Hematopoietic multipotent progenitor cell treated with erythropoietin and hydrocortisone succinate and interleukin-3 and kit ligand, for 15 days (in vitro differentiated cells): ENCODE measurements around the gene ATF7.
"Not testable (repeated sequence)": the region's sequence is repeated elsewhere in the genome, so short reads cannot be mapped to it uniquely, and the experiment has no call there.

Source experiments
- DNase-seq: peaks from one replicate; pipeline ENCODE4 v3.0.0-alpha.2; 2015; ENCODE audit warnings: low spot score

ATF7 gene

DNA sequence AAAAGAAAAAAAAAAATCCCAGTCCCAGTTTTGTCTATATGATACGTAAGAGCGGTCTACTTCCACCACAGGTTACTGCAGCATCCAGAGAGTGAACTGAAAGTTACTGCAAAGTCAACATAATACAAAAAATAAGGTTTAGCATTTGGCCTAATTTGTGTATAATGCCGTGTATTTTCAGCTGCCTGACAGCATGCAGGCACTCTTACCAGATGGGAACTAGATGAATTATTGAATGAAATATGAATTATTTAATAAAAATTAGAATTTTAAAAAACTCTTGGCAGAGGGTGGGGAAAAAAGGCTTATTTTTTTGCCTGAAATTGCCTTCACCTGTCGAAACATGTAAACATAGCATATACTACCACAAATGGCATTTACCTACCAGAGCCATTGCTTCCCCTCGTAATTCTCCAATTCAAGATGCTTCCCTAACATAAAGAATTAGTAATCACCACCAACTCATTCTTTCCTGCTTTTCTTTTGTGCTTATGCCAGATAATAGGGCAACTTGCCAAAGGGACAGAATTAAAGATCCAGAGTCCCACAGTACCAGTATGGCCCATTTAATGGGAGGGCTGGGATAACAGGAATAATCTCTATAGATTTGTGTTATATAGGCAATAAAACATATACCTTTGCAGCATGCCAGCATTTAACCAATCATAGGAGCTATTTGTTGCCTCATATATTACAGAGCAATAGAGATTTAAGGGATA lies 31.1 kb downstream of the ATF7 start:
- no peak for DNase-seq

DNA sequence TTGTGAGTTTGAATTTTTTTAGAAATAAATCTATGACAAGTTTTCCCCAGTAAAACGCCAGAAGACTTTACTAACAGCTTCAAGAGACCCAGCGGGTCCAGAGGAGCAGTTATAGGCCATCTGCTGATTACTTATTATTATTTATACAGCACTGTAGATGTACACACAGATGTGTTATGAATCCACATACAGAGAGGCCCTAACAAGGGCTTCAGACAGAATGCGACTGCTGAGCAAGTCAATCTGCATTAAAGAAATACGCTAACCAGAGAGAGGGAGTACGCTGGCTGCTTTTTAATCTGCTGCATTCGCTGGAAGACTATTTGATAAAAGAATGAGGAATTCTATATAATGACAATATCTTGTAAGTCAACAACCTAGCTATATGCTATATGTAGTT lies 32.5 kb downstream of the ATF7 start:
- DNase-seq, result no peak

- DNase-seq, result no peak
These were observed 33.2 kb downstream of the ATF7 start for GRCh38 chr12:53593031-53593430.

GRCh38 chr12:53592426-53592825 lies 33.8 kb downstream of the ATF7 start:
- DNase-seq, result no peak

GRCh38 chr12:53591301-53592206 lies 34.6 kb downstream of the ATF7 start:
- no peak for DNase-seq

GRCh38 chr12:53590652-53591051 lies 35.5 kb downstream of the ATF7 start:
- DNase-seq, result no peak

- DNase-seq, result no peak
These were observed 36.3 kb downstream of the ATF7 start for GRCh38 chr12:53589915-53590314.

DNA sequence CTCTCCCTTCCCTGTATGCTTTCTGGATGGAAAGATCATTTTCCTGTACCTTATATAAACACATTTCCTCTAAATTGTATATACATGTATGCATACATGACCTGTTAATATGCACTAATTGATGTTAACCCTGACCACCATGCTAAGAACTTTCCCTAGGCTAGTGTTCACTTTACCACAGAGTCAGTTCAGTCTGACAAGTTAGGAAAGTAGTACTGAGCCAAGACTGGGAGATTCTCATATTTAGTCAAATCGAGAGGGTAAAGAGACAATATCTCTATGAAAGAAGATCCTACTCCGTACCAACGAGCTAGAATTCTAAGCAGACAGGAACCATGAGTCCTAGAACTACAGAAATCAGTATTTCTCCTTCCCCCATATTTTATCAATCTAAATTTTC lies 36.8 kb downstream of the ATF7 start:
- DNase-seq, result no peak

- DNase-seq, result no peak
These were observed 38.1 kb downstream of the ATF7 start for GRCh38 chr12:53588123-53588522.

DNA sequence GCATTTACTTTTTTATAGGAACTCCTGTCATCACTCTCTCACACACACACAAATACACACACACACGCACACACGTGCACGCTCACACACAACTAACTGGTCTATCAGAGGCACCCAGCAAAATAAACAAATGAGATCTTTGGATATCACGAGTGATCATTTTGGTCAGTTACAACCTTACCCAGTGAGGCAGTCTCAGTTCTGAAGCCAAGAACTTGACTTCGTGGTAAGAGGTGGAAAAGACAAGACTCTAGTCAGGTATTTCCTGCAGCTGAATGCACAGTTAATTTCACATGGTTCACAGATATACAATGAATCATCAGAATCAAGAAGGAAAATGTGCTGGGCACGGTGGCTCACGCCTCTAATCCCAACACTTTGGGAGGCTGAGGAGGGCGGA lies 39.4 kb downstream of the ATF7 start:
- DNase-seq, result no peak

DNA sequence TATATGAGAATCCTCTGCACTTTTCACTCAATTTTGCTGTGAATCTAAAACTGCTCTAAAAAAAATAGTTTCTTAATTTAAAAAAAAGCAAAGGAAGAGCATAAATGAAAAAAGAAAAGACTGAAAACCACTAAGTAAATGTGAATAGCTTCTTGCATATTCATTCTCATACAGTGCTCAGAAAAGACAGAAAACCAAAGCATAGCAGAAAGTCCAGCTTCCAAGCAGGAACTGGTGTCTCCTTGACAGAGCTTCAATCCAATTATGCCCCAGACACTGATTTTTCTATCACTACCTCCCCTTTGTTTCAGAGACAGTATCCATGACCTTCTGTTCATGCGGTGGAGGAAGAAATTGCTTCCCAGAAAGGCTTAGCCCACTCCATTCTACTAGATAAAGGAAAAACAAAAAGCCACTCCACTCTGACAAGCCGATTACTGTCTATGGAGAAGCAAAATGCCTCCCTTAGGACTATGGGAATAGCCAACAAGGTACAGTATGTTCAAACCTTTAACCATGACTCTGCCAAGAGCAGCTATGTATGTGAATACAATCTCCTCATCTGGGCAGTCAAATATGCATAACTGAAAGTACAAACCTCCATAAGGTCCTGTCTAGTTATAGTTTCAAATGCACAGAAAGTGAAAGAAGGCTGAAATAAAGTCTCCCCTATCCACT lies 40.6 kb downstream of the ATF7 start:
- DNase-seq, result no peak

GRCh38 chr12:53579545-53579955 lies 46.6 kb downstream of the ATF7 start:
- DNase-seq, result no peak

- no peak for DNase-seq
These were observed 47.4 kb downstream of the ATF7 start for GRCh38 chr12:53578783-53579182.

DNA sequence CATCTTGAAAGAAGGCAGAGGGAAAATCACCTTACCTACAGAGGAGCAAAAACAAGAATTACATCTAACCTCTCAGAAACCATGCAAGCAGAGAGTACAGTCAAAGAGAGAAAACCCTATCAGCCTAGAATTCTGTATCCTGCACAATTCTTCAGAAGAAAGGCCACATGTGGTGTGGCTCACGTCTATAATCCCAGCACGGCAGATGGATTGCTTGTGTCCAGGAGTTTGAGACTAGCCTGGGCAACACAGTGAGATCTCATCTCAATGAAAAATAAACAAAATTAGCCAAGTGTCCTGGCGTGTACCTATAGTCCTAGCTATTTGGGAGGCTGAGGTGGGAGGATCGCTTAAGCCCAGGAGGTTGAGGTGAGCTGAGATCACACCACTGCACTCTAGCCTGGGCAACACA lies 48.2 kb downstream of the ATF7 start:
- DNase-seq, result no peak

GRCh38 chr12:53575502-53576249 lies 50.5 kb downstream of the ATF7 start:
- DNase-seq, result no peak

- no peak for DNase-seq
These were observed 53.9 kb downstream of the ATF7 start for GRCh38 chr12:53572134-53572758.

GRCh38 chr12:53571295-53571694 lies 54.9 kb downstream of the ATF7 start:
- DNase-seq, result no peak

DNA sequence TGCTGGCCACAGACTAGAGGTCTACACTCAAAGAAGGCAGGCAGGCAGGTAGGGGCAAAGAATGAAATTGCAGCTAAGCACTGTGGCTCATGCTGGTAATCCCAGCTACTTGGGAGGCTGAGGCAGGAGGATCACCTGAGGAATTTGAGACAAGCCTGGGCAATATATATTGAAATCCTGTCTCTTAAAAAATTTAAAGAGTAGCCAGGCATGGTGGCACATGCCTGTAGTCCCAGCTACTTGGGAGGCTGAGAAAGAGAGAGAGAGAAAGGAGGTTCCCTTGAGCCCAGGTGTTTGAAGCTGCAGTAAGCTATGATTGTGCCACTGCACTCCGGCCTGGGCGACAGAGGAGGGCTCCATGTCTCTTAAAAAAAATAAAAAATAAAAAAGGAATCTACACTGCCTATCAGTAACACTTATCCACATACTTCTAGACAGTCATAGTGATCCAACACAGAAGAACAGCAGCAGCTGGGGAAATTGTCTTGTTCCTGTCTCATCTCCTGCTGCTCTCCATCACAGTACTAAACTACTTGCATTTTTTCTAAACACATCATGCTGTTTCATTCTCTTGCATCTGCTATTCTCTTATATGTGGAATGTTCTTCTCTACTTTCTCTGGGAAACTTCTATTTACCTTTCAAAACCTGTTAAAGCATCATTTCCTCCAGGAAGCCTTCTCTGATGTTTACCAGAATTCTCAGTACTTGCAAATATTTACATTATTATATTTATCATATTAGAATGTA lies 57.2 kb downstream of the ATF7 start:
- no peak for DNase-seq

GRCh38 chr12:53567961-53568808 lies 58.0 kb downstream of the ATF7 start:
- no peak for DNase-seq

- DNase-seq, result not testable (repeated sequence)
These were observed 60.8 kb downstream of the ATF7 start for GRCh38 chr12:53565376-53565775.
